HepG2 (cell line): Measurements from ENCODE around the gene SNUPN. TPM values are rescaled to one million over a fixed set of nuclear protein-coding genes. Genes with fewer than 3 reads are reported as not detected.

Experiments used
- EP300 ChIP-seq, 3 experiments: sonication (generic) in 1 of 3; formaldehyde crosslinking in 1 of 3; IDR thresholded peaks; 2 replicates each; pipeline versions ENCODE4 v1.5.1 to v1.6.1; 2011 to 2020; ENCODE audit warnings: low read depth in 2 of 3, low read length in 2 of 3, borderline replicate concordance in 1 of 3, improper control_type of control experiment in 1 of 3, mild to moderate bottlenecking in 1 of 3, missing genetic modification reagents in 1 of 3, moderate library complexity in 1 of 3
- KLF16 ChIP-seq, 2 experiments: sonication (generic) in 1 of 2; formaldehyde crosslinking in 1 of 2; IDR thresholded peaks; 2 replicates each; pipeline versions ENCODE4 v1.6.1 to v1.8.0; 2016 to 2023; ENCODE audit warnings: missing genetic modification reagents in 2 of 2, missing compliant biosample characterization in 1 of 2
- MBNL3 ChIP-seq: fragments of 250-450 bp; sonication (Bioruptor Pico); conservative IDR thresholded peaks from 2 replicates; pipeline ENCODE4 v1.8.0; 2022; ENCODE audit warnings: mild to moderate bottlenecking, inconsistent platforms
- SPEN ChIP-seq: sonication (generic); formaldehyde crosslinking; IDR thresholded peaks from 2 replicates; pipeline ENCODE4 v1.5.1; 2020; ENCODE audit warnings: low read depth, mild to moderate bottlenecking, missing genetic modification reagents
- SRSF9 ChIP-seq: fragments of 200-400 bp; formaldehyde crosslinking; IDR thresholded peaks from 2 replicates; pipeline ENCODE4 v1.6.1; 2018; ENCODE audit warnings: borderline replicate concordance, mild to moderate bottlenecking, low read depth, low read length; ENCODE audit not compliant: insufficient read depth, poor library complexity, severe bottlenecking
- ZBTB42 ChIP-seq: sonication (generic); formaldehyde crosslinking; IDR thresholded peaks from 2 replicates; pipeline ENCODE4 v1.5.0; 2020; ENCODE audit warnings: mild to moderate bottlenecking, missing genetic modification reagents
- ZBTB8A ChIP-seq: sonication (generic); formaldehyde crosslinking; IDR thresholded peaks from 2 replicates; pipeline ENCODE4 v1.4.0; 2020; ENCODE audit warnings: mild to moderate bottlenecking, low read depth, missing genetic modification reagents, borderline replicate concordance
- polyA plus RNA-seq, 8 experiments: library from polyadenylated mRNA; depleted of rRNA in 3 of 8; stranded (reverse) in 7 of 8; unstranded in 1 of 8; fragments of >200 nt; fragmentation: Illumina TruSeq in 4 of 8; extraction: Trizol in 4 of 8; gene quantifications; 2 replicates each; pipeline versions ENCODE4 v1.2.1 to v1.2.3, GENCODE V29; 2011 to 2016; ENCODE audit warnings: low read depth in 4 of 8, missing spikeins in 1 of 8, mixed read lengths in 1 of 8; ENCODE audit not compliant: insufficient read depth in 1 of 8
- total RNA-seq, 5 experiments: library from RNA; depleted of rRNA; stranded (reverse); fragments of >200 nt; fragmentation: Illumina TruSeq; extraction: Trizol; gene quantifications; 2 replicates each; pipeline ENCODE4 v1.2.3, GENCODE V29; 2016; ENCODE audit warnings: low read depth in 1 of 5
- TF ChIP-seq, protein P1 (sequence below), 2 experiments: sonication (generic) in 1 of 2; formaldehyde crosslinking in 1 of 2; IDR thresholded peaks; 2 replicates each; pipeline versions ENCODE4 v1.4.0 to v1.6.1; 2016 to 2020; ENCODE audit warnings: borderline replicate concordance in 1 of 2, low read depth in 1 of 2, mild to moderate bottlenecking in 1 of 2, missing genetic modification reagents in 1 of 2
- TF ChIP-seq, protein P2 (sequence below): sonication (generic); formaldehyde crosslinking; IDR thresholded peaks from 2 replicates; pipeline ENCODE4 v1.8.1; 2023; ENCODE audit warnings: mild to moderate bottlenecking, inconsistent platforms, moderate library complexity, missing genetic modification reagents, borderline replicate concordance
- TF ChIP-seq, protein P3 (sequence below): sonication (generic); formaldehyde crosslinking; IDR thresholded peaks from 2 replicates; pipeline ENCODE4 v1.4.0; 2020; ENCODE audit warnings: missing genetic modification reagents, borderline replicate concordance
- TF ChIP-seq, protein P4 (sequence below): sonication (generic); formaldehyde crosslinking; IDR thresholded peaks from 2 replicates; pipeline ENCODE4 v1.5.1; 2020; ENCODE audit warnings: mild to moderate bottlenecking, missing genetic modification reagents, moderate library complexity

The SNUPN gene
- total and polyA plus RNA-seq, 2 of the 13 experiments (the other 11 are each of a cell fraction or from before 2014, with no cell fraction given): 9.0 to 16.4 TPM

DNA sequence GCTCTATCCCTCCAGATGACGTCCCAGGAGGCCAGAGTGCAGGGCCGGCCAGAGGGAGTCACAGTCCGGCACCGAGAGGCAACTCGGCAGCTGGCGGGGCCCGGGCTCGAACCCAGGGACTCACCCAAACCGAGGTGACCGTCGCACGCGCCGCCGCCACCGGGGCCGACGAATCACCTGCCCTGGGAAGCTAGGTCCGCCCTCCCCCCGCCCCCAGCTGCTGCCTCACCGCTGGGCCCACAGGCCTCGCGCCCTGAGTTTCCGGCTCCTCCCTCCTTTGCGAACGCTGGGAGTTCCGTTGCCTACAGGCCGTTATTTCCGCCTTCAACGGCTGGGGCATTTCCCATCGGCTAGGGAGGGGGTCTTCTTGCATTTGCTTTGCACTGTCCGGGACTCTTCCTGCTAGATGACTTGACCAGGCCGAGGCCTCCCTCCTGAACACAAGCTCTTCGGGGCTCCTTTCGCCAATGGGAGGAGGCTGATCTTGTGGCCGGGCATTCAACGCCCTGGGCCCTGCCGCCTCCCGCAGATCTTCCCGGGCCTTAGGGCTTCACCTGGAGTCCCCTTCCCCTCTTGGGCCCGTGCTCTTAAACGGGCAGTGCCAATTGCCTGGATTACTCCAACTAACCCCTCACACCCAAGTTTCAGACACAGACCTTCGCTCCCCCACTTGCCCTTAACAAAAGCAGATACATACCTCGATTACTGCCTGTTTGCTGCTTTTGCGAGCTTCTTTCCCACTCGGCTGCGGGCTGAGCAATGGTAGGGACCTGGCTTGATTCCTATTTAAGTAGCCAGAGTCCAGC is at the start of gene SNUPN (continued):
- TF ChIP-seq, protein P1, sequence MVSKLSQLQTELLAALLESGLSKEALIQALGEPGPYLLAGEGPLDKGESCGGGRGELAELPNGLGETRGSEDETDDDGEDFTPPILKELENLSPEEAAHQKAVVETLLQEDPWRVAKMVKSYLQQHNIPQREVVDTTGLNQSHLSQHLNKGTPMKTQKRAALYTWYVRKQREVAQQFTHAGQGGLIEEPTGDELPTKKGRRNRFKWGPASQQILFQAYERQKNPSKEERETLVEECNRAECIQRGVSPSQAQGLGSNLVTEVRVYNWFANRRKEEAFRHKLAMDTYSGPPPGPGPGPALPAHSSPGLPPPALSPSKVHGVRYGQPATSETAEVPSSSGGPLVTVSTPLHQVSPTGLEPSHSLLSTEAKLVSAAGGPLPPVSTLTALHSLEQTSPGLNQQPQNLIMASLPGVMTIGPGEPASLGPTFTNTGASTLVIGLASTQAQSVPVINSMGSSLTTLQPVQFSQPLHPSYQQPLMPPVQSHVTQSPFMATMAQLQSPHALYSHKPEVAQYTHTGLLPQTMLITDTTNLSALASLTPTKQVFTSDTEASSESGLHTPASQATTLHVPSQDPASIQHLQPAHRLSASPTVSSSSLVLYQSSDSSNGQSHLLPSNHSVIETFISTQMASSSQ (IDR thresholded peaks at IDR 0.05; ENCODE audit: low read depth): no peak
- TF ChIP-seq, protein P1 (CRISPR knock-in tag; IDR thresholded peaks at IDR 0.05; ENCODE audit: borderline replicate concordance): no peak; the same call in 1 of the 2 replicates
- TF ChIP-seq KLF16 (CRISPR knock-in tag; IDR thresholded peaks at IDR 0.05): peak in 1 of 2 experiments; percentile 71; a peak in 1 of 4 replicates
- TF ChIP-seq, protein P2, sequence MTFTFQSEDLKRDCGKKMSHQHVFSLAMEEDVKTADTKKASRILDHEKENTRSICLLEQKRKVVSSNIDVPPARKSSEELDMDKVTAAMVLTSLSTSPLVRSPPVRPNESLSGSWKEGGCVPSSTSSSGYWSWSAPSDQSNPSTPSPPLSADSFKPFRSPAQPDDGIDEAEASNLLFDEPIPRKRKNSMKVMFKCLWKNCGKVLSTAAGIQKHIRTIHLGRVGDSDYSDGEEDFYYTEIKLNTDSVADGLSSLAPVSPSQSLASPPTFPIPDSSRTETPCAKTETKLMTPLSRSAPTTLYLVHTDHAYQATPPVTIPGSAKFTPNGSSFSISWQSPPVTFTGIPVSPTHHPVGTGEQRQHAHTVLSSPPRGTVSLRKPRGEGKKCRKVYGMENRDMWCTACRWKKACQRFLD: no peak; the same call in 1 of the 2 replicates
- TF ChIP-seq EP300 (IDR thresholded peaks at IDR 0.05; ENCODE audit: low read depth in 2 of 2, low read length in 2 of 2): peak in 1 of 2 experiments; percentile 52; a peak in 1 of 4 replicates
- TF ChIP-seq EP300 (CRISPR knock-in tag; IDR thresholded peaks at IDR 0.05; ENCODE audit: borderline replicate concordance): no peak
- no peak for TF ChIP-seq ZBTB42
- no peak for TF ChIP-seq SRSF9
- TF ChIP-seq, protein P3, sequence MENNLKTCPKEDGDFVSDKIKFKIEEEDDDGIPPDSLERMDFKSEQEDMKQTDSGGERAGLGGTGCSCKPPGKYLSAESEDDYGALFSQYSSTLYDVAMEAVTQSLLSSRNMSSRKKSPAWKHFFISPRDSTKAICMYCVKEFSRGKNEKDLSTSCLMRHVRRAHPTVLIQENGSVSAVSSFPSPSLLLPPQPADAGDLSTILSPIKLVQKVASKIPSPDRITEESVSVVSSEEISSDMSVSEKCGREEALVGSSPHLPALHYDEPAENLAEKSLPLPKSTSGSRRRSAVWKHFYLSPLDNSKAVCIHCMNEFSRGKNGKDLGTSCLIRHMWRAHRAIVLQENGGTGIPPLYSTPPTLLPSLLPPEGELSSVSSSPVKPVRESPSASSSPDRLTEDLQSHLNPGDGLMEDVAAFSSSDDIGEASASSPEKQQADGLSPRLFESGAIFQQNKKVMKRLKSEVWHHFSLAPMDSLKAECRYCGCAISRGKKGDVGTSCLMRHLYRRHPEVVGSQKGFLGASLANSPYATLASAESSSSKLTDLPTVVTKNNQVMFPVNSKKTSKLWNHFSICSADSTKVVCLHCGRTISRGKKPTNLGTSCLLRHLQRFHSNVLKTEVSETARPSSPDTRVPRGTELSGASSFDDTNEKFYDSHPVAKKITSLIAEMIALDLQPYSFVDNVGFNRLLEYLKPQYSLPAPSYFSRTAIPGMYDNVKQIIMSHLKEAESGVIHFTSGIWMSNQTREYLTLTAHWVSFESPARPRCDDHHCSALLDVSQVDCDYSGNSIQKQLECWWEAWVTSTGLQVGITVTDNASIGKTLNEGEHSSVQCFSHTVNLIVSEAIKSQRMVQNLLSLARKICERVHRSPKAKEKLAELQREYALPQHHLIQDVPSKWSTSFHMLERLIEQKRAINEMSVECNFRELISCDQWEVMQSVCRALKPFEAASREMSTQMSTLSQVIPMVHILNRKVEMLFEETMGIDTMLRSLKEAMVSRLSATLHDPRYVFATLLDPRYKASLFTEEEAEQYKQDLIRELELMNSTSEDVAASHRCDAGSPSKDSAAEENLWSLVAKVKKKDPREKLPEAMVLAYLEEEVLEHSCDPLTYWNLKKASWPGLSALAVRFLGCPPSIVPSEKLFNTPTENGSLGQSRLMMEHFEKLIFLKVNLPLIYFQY (CRISPR knock-in tag): peak; percentile 54; the same call in 1 of the 2 replicates
- TF ChIP-seq SPEN (CRISPR knock-in tag): peak; percentile 87; the same call in 1 of the 2 replicates
- TF ChIP-seq ZBTB8A (CRISPR knock-in tag): no peak
- TF ChIP-seq, protein P4, sequence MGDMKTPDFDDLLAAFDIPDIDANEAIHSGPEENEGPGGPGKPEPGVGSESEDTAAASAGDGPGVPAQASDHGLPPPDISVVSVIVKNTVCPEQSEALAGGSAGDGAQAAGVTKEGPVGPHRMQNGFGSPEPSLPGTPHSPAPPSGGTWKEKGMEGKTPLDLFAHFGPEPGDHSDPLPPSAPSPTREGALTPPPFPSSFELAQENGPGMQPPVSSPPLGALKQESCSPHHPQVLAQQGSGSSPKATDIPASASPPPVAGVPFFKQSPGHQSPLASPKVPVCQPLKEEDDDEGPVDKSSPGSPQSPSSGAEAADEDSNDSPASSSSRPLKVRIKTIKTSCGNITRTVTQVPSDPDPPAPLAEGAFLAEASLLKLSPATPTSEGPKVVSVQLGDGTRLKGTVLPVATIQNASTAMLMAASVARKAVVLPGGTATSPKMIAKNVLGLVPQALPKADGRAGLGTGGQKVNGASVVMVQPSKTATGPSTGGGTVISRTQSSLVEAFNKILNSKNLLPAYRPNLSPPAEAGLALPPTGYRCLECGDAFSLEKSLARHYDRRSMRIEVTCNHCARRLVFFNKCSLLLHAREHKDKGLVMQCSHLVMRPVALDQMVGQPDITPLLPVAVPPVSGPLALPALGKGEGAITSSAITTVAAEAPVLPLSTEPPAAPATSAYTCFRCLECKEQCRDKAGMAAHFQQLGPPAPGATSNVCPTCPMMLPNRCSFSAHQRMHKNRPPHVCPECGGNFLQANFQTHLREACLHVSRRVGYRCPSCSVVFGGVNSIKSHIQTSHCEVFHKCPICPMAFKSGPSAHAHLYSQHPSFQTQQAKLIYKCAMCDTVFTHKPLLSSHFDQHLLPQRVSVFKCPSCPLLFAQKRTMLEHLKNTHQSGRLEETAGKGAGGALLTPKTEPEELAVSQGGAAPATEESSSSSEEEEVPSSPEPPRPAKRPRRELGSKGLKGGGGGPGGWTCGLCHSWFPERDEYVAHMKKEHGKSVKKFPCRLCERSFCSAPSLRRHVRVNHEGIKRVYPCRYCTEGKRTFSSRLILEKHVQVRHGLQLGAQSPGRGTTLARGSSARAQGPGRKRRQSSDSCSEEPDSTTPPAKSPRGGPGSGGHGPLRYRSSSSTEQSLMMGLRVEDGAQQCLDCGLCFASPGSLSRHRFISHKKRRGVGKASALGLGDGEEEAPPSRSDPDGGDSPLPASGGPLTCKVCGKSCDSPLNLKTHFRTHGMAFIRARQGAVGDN (CRISPR knock-in tag): peak; percentile 87
- TF ChIP-seq MBNL3 (CRISPR knock-in tag): no peak
